Colonic mucosa (tissue), 4 donors: Measurements from ENCODE around the gene SURF4. TPM values are rescaled to one million over a fixed set of nuclear protein-coding genes. Genes with fewer than 3 reads are reported as not detected.
A peak's percentile ranks its signal among the peaks of the same experiment; 100 is the strongest.

Experiments used
- DNase-seq: peaks from one replicate; pipeline ENCODE4 v3.0.0-alpha.2; 2020
- H3K27ac ChIP-seq: fragments of 200-600 bp; one replicate; pipeline ENCODE4 v1.8.0; 2021
- H3K27me3 ChIP-seq: fragments of 200-600 bp; one replicate; pipeline ENCODE4 v1.8.0; 2021
- H3K36me3 ChIP-seq: fragments of 200-600 bp; one replicate; pipeline ENCODE4 v1.8.0; 2021
- H3K4me1 ChIP-seq: fragments of 200-600 bp; one replicate; pipeline ENCODE4 v1.8.0; 2021; ENCODE audit warnings: mild to moderate bottlenecking
- H3K4me3 ChIP-seq: fragments of 200-600 bp; one replicate; pipeline ENCODE4 v1.8.0; 2021
- H3K9ac ChIP-seq, 2 donors: one replicate each; pipeline ENCODE4 v1.7.0; 2013; ENCODE audit warnings: control low read depth in 2 of 2, low read depth in 2 of 2, low read length in 2 of 2
- H3K9me3 ChIP-seq: fragments of 200-600 bp; one replicate; pipeline ENCODE4 v1.8.0; 2021
- intact Hi-C: fragments of 100-400 bp; cut with DNase I; formaldehyde crosslinking; loops from one replicate; pipeline ENCODE4 v1.14.1; 2022
- total RNA-seq, 2 donors: library from RNA; stranded (reverse); fragmentation: NEBNext Ultra II Directional in 1 of 2; extraction: Animal tissue kit (Norgen Biotek cat#: 25700) in 1 of 2; gene quantifications; one replicate each; pipeline ENCODE4 v1.2.1, GENCODE V29; 2021
- TF ChIP-seq, protein P1 (sequence below): fragments of 200-600 bp; IDR thresholded peaks from one replicate; pipeline ENCODE4 v1.8.0; 2022; ENCODE audit warnings: antibody characterized with exemption, mild to moderate bottlenecking
- donor health status: healthy.
- donor health status: DM: no; HTN: no; CAD: no.
- donor health status: DM: no; HTN: no; CAD: no.

The SURF4 gene
- total RNA-seq, 2 donors from 2014 or later: 176 to 267 TPM

DNA sequence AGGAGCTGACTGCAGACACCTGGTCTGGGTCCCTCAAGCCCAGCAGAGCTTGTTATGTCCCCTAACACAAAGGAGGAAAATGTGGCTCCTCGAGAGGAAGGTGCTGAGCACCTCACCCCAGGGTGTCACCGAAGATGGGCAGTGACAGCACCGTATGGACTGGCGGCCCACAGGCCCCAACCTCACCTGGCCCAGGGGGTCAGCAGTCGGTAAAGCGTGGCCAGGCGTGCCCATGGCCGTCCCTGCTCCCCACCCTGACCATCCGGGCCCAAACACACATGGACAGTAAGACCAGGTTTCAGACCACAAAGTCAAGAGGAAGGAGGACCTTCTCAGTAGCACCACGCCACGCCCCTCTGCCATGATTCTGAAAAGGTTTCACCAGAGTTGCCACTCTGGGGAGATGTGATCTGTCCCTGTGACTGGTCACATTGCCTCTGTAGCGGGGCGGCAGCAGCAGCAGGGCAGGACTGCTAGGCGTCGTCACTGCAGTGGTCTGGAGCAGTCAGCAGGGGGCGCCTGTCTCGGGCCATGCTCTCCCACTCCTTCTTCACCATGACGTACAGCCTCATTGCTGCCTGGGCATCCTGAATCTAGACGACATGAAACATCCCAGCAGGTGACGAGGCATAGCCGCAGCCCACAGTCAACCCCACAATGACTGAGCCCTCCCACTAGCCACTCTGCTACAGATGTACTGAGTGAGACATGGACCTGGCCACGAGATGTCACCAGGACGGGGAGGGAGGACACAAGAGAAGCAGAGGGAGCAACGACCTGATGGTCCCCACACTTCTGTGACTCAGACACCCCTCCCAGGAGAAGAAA, 30.8 kb upstream of the SURF4 start:
- H3K4me1 ChIP-seq: no peaks in the 10 kb centered on the region
- DNase-seq: peak; percentile 76
- H3K4me3 ChIP-seq: no peak overlapping the region
- TF ChIP-seq, protein P1, sequence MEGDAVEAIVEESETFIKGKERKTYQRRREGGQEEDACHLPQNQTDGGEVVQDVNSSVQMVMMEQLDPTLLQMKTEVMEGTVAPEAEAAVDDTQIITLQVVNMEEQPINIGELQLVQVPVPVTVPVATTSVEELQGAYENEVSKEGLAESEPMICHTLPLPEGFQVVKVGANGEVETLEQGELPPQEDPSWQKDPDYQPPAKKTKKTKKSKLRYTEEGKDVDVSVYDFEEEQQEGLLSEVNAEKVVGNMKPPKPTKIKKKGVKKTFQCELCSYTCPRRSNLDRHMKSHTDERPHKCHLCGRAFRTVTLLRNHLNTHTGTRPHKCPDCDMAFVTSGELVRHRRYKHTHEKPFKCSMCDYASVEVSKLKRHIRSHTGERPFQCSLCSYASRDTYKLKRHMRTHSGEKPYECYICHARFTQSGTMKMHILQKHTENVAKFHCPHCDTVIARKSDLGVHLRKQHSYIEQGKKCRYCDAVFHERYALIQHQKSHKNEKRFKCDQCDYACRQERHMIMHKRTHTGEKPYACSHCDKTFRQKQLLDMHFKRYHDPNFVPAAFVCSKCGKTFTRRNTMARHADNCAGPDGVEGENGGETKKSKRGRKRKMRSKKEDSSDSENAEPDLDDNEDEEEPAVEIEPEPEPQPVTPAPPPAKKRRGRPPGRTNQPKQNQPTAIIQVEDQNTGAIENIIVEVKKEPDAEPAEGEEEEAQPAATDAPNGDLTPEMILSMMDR: peak; percentile 87
- H3K9me3 ChIP-seq: no peaks in the 10 kb centered on the region
- no peak overlapping the region for H3K9ac ChIP-seq
- H3K36me3 ChIP-seq: peaks cover 4% of the 10 kb centered on the region
- intact Hi-C loops: loop anchor here (2.0 kb wide), 1 partner anchor 80 kb away; no protein-coding TSS in a partner anchor
- H3K27ac ChIP-seq: no peak overlapping the region
- no peaks in the 10 kb centered on the region for H3K27me3 ChIP-seq

DNA sequence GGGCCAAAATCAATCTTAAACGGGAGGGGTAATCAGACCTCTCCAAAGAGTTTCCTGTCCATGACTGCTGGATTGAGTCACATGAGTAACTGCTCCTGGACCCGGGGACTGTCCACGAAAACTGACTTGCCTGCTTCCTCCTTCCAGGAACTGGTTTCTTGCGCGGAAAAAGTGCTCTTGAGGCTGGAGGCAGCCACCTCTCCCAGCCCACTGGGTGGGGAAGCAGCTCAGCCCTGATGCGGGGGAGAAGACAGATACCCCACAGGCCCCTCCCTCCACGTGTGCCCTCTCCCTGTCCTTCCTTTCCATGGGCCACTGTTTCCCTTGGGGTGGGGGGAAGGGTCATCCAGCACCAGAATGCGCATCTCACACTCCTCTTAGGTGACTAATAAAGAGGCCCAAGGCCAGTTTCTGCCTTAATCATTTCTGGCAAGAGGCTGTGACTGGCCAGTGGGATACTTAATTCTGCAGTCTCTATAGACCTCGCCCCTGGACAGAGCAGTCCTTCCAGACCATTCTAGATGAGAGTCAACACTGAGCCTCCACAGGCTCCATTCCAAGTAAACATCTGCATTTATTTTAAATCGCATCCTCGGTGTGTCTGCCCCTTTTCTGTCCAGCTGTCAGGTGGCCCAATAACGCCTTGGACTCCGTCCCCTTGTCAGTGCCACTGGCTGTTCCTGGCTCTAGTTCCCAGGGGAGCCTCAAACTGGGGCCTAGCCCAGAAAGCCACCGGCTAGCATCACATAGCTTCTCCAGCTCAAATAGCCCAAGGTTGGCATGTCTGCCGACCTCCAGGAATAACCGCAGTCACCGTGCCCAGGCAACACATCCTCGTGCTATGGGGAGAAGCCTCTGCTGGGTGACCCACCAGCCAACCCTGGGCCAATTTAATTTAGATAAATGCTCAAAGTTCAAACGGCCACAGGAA, 29.9 kb upstream of the SURF4 start:
- no peak overlapping the region for H3K27ac ChIP-seq
- H3K27me3 ChIP-seq: no peaks in the 10 kb centered on the region
- H3K9ac ChIP-seq: no peak overlapping the region
- TF ChIP-seq, protein P1: no peak
- intact Hi-C loops: loop anchor here (2.0 kb wide), 2 partner anchors 81 to 219 kb away; no protein-coding TSS in a partner anchor
- H3K9me3 ChIP-seq: no peaks in the 10 kb centered on the region
- H3K4me1 ChIP-seq: no peaks in the 10 kb centered on the region
- DNase-seq: no peak
- peaks cover 4% of the 10 kb centered on the region for H3K36me3 ChIP-seq
- no peak overlapping the region for H3K4me3 ChIP-seq

DNA sequence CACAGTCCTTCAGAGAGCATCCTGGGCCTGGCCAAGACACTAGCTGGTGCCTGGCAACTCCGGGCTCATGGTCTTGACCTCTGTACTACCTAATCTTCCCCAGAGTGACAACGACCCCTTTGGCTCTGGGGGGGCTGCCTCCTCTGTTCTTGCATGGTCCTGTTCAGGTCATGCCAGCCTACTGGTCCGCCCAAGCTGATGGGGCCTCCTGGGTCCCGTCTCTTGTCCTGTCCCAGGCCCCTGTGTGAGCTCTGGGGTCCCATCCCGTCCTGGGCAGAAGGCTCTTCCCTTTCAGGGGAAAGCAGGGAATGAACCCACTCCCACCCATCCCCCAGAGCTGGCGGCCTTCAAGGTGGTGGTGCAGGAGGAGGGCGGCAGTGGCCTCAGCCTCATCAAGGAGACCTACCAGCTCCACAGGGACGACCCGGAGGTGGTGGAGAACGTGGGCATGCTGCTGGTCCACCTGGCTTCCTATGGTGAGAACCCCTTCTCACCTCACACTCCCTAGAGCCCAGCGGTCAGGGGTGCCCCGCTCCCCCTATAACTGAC, 28.7 kb upstream of the SURF4 start:
- no peak overlapping the region for H3K4me3 ChIP-seq
- H3K27ac ChIP-seq: no peak overlapping the region
- DNase-seq: no peak
- H3K27me3 ChIP-seq: no peaks in the 10 kb centered on the region
- TF ChIP-seq, protein P1: no peak
- intact Hi-C loops: loop anchor here (2.0 kb wide), 1 partner anchor 218 kb away; no protein-coding TSS in a partner anchor
- no peaks in the 10 kb centered on the region for H3K9me3 ChIP-seq
- H3K9ac ChIP-seq: no peak overlapping the region
- H3K4me1 ChIP-seq: no peaks in the 10 kb centered on the region
- peaks cover 4% of the 10 kb centered on the region for H3K36me3 ChIP-seq

DNA sequence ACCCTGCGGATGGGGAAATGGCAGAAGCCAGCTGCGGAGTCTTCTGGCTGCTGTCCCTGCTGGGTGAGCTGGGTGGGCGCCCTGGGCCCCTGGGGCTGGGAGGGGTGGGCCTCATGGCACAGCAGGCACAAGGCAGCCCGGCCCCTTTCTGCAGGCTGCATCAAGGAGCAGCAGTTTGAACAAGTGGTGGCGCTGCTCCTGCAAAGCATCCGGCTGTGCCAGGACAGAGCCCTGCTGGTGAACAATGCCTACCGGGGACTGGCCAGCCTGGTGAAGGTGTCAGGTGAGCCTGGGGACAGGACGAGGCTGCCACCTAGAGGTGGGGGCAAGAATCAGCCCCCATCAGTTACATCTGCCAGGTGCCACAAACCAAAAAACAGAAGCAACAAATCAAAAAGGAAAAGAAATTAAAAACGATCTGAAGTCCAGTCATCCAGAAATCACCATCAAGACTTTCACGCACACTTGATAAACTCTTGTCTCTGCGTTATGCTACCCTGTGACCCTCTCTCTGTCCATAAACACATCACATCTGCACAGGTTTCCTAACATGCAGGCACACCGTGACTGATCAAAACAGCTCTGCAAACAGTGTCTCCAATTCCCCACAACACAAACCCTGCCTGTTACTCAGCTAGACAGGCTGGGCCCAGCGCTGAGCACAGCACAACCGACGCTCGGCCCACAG, 28.1 kb upstream of the SURF4 start:
- intact Hi-C loops: loop anchor here (2.0 kb wide), 1 partner anchor 217 kb away; no protein-coding TSS in a partner anchor
- H3K27me3 ChIP-seq: no peaks in the 10 kb centered on the region
- no peak overlapping the region for H3K27ac ChIP-seq
- H3K4me3 ChIP-seq: no peak overlapping the region
- TF ChIP-seq, protein P1: peak; percentile 70
- H3K9ac ChIP-seq: no peak overlapping the region
- H3K9me3 ChIP-seq: no peaks in the 10 kb centered on the region
- H3K36me3 ChIP-seq: peaks cover 4% of the 10 kb centered on the region
- H3K4me1 ChIP-seq: no peaks in the 10 kb centered on the region
- peak; percentile 67 for DNase-seq
